RWPE2 (cell line): ENCODE measurements around the gene TCF7L2.
"Not testable (repeated sequence)": the region's sequence is repeated elsewhere in the genome, so short reads cannot be mapped to it uniquely, and the experiment has no call there.

Experiments
- ATAC-seq: fragments of 200-7000 bp; cut with Tn5 transposase; 3 replicates; pipeline ENCODE4 v1.9.1; 2021; ENCODE audit warnings: low read depth
- DNase-seq: peaks from one replicate; pipeline ENCODE4 v3.0.0-alpha.2; 2020; ENCODE audit warnings: low spot score
- H3K27ac ChIP-seq: fragments of 450-650 bp; 2 replicates; pipeline ENCODE4 v1.5.1; 2017; ENCODE audit warnings: mild to moderate bottlenecking; ENCODE audit not compliant: poor library complexity, severe bottlenecking
- H3K27me3 ChIP-seq: fragments of 250-450 bp; sonication (Bioruptor Pico); 2 replicates; pipeline ENCODE4 v1.5.1; 2021; ENCODE audit warnings: mild to moderate bottlenecking, moderate library complexity; ENCODE audit not compliant: insufficient read depth, poor library complexity, severe bottlenecking
- H3K36me3 ChIP-seq: fragments of 250-450 bp; sonication (Bioruptor Pico); 2 replicates; pipeline ENCODE4 v1.5.1; 2020; ENCODE audit warnings: low read depth, mild to moderate bottlenecking, moderate library complexity
- H3K4me1 ChIP-seq: fragments of 250-450 bp; sonication (Bioruptor Pico); 2 replicates; pipeline ENCODE4 v1.5.1; 2021; ENCODE audit warnings: mild to moderate bottlenecking, moderate library complexity; ENCODE audit not compliant: insufficient read depth, poor library complexity, severe bottlenecking
- H3K4me3 ChIP-seq: fragments of 250-450 bp; sonication (Bioruptor Pico); 2 replicates; pipeline ENCODE4 v1.5.1; 2021; ENCODE audit warnings: mild to moderate bottlenecking, moderate library complexity; ENCODE audit not compliant: severe bottlenecking
- H3K9me3 ChIP-seq: fragments of 250-450 bp; sonication (Bioruptor Pico); 2 replicates; pipeline ENCODE4 v1.5.1; 2021; ENCODE audit warnings: mild to moderate bottlenecking, moderate library complexity; ENCODE audit not compliant: severe bottlenecking
- TF ChIP-seq, protein P1 (sequence below): fragments of 450-650 bp; IDR thresholded peaks from one replicate; pipeline ENCODE4 v1.5.1; 2017; ENCODE audit warnings: mild to moderate bottlenecking, moderate library complexity; ENCODE audit not compliant: poor library complexity, severe bottlenecking

TCF7L2 gene

DNA sequence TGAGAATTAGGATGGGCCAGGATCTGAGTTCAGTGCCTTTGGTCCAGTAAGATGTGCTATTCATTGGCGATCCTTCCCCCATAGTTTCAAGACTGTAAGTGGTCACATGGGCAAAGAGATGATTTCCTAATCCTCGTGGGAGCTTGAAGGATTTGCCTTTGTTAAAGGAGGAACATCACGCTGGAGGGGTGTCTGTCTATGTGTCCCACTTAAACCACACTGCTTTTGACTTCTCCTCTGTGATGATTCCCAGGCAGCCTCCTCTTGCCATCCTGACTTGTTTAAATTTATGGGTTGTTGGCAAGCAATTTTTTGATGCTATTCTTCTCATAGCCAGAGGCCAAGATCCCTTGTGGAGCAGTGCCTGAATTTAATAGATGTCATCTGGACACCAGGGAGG is 154.0 kb downstream of the TCF7L2 start:
- no peaks in the 10 kb centered on the region for H3K9me3 ChIP-seq
- no peak overlapping the region for H3K4me3 ChIP-seq
- H3K27me3 ChIP-seq, result no peaks in the 10 kb centered on the region
- ATAC-seq (no peak), DNase-seq (no peak)
- TF ChIP-seq, protein P1, sequence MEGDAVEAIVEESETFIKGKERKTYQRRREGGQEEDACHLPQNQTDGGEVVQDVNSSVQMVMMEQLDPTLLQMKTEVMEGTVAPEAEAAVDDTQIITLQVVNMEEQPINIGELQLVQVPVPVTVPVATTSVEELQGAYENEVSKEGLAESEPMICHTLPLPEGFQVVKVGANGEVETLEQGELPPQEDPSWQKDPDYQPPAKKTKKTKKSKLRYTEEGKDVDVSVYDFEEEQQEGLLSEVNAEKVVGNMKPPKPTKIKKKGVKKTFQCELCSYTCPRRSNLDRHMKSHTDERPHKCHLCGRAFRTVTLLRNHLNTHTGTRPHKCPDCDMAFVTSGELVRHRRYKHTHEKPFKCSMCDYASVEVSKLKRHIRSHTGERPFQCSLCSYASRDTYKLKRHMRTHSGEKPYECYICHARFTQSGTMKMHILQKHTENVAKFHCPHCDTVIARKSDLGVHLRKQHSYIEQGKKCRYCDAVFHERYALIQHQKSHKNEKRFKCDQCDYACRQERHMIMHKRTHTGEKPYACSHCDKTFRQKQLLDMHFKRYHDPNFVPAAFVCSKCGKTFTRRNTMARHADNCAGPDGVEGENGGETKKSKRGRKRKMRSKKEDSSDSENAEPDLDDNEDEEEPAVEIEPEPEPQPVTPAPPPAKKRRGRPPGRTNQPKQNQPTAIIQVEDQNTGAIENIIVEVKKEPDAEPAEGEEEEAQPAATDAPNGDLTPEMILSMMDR, result no peak
- H3K27ac ChIP-seq, result no peak overlapping the region
- H3K4me1 ChIP-seq, result peaks cover 24% of the 10 kb centered on the region
- peaks cover 10% of the 10 kb centered on the region for H3K36me3 ChIP-seq

DNA sequence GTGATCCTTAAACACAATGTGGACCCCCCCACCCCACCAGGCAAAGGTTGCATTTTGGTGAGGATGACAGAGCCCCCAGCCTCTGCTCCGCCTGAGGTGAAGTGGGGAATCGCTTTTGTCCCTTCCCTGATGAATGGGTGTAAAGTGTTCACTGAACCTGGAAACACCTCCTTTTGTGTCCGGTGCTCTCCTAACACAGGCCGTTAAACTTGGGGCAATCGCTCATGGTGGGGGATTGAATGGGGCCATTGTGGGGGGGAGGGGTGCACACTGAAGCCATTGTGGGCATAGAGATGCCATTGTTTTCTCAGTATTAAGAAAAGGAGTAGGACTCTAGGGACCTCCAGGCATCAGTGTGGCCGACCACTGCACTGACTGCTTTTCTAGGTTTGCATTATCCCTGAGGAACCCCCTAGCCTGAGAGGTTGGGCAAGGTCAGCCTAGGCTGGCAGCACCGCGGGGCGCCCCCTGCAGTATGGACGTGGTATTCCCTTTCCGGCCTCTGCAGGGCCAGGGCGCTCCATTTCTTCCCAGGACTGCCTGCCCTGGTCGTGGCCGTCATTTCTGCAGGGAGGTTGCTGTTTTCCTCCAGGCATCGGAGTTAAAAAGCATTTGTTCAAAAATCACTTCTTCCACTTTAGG is 158.3 kb downstream of the TCF7L2 start:
- Histone ChIP-seq H3K4me1 (peaks cover 12% of the 10 kb centered on the region), H3K27me3 (no peaks in the 10 kb centered on the region), H3K9me3 (no peaks in the 10 kb centered on the region), H3K27ac (no peak overlapping the region), H3K36me3 (peaks cover 10% of the 10 kb centered on the region), H3K4me3 (no peak overlapping the region)
- DNase-seq (no peak), ATAC-seq (no peak)
- TF ChIP-seq, protein P1, result peak; percentile 56

DNA sequence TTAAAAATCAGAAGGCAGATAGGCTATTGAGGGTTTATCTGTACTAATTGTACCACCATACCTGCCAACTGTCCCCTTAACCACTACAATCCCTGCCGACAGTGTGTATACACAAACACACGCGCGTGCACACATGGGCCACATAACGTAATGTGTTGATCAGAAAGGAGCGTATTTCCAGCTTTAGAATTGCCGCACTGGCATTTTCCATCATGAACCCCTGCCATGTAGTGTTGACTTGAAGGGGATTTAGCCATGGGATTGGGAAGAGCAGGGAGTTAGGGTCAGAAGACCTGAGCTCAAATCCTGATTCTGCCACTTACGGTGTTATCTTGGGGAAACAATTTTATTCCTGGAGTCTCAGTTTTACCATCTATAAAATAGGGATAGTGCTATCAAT is 158.9 kb downstream of the TCF7L2 start:
- no peak for ATAC-seq
- no peak overlapping the region for H3K4me3 ChIP-seq
- H3K9me3 ChIP-seq, result no peaks in the 10 kb centered on the region
- H3K27ac ChIP-seq, result no peak overlapping the region
- no peaks in the 10 kb centered on the region for H3K27me3 ChIP-seq
- no peak for DNase-seq
- TF ChIP-seq, protein P1, result no peak
- H3K4me1 ChIP-seq, result peaks cover 12% of the 10 kb centered on the region
- peaks cover 10% of the 10 kb centered on the region for H3K36me3 ChIP-seq

DNA sequence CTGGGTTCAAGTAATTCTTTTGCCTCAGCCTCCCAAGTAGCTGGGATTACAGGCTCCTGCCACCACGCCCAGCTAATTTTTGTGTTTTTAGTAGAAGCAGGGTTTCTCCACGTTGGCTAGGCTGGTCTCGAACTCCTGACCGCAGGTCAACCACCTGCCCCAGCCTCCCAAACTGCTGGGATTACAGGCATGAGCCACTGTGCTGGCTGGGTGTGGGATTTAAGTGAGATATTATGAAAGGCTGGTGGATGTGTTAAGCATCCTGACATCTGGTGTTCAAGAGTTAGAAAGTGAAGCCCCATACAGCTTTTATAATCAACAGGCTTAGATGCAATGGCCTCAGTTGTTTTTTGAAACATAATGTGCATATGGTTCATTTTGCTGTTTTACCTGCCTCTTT is 159.4 kb downstream of the TCF7L2 start:
- H3K4me3 ChIP-seq, H3K9me3 ChIP-seq, H3K27me3 ChIP-seq, H3K36me3 ChIP-seq, ATAC-seq, H3K27ac ChIP-seq, DNase-seq: not testable (repeated sequence)
- H3K4me1 ChIP-seq, result peaks cover 12% of the 10 kb centered on the region

DNA sequence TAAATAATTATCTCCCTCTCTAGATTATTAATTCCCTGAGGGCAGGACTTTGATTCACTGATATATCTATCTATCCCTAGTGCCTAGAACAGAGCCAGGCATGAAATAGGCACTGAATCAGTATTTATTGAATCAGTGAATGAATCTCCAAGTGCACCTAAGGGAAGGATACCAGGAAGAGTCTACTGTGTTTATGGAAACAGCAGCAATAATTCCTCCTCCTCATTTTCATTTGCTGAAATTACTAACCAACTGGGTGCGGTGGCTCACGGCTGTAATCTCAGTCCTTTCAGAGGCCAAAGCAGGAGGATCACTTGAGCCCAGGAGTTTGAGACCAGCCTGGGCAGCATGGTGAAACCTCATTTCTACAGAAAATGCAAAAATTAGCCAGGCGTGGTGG is 161.2 kb downstream of the TCF7L2 start:
- no peak for DNase-seq
- Histone ChIP-seq H3K9me3 (no peaks in the 10 kb centered on the region), H3K27ac (no peak overlapping the region), H3K27me3 (no peaks in the 10 kb centered on the region), H3K4me1 (peaks cover 7% of the 10 kb centered on the region), H3K4me3 (no peak overlapping the region), H3K36me3 (peaks cover 9% of the 10 kb centered on the region)
- ATAC-seq, result no peak
- TF ChIP-seq, protein P1, result no peak
